Psoas muscle (tissue), 8 donors: ENCODE results near the gene COQ10B. TPM values are rescaled to one million over a fixed set of nuclear protein-coding genes. Genes with fewer than 3 reads are reported as not detected.
A peak's percentile ranks its signal among the peaks of the same experiment; 100 is the strongest.

Source experiments
- ATAC-seq, 4 donors: fragments of 200-7000 bp; cut with Tn5 transposase; one replicate each; pipeline ENCODE4 v1.9.1; 2020; ENCODE audit warnings: moderate library complexity in 3 of 4, mild to moderate bottlenecking in 2 of 4
- DNase-seq, 2 donors: peaks; one replicate each; pipeline ENCODE4 v3.0.0-alpha.2; 2020
- H3K27ac ChIP-seq: fragments of 200-600 bp; one replicate; pipeline ENCODE4 v1.8.0; 2022
- H3K27me3 ChIP-seq, 3 donors: fragments of 200-600 bp in 1 of 3; one replicate each; pipeline versions ENCODE4 v1.6.1 to v1.8.0; 2013 to 2022; ENCODE audit warnings: low read length in 2 of 3, mild to moderate bottlenecking in 2 of 3, moderate library complexity in 1 of 3; ENCODE audit not compliant: insufficient read depth in 3 of 3
- H3K36me3 ChIP-seq, 2 donors: fragments of 200-600 bp in 1 of 2; one replicate each; pipeline versions ENCODE4 v1.6.1 to v1.8.0; 2013 to 2022; ENCODE audit warnings: low read depth in 1 of 2, mild to moderate bottlenecking in 1 of 2, moderate library complexity in 1 of 2; ENCODE audit not compliant: insufficient read depth in 1 of 2
- H3K4me1 ChIP-seq: fragments of 200-600 bp; one replicate; pipeline ENCODE4 v1.8.0; 2022
- H3K4me3 ChIP-seq: fragments of 200-600 bp; one replicate; pipeline ENCODE4 v1.8.0; 2022; ENCODE audit warnings: mild to moderate bottlenecking
- H3K9me3 ChIP-seq: fragments of 200-600 bp; one replicate; pipeline ENCODE4 v1.8.0; 2022
- CTCF ChIP-seq: fragments of 200-600 bp; IDR thresholded peaks from one replicate; pipeline ENCODE4 v1.8.0; 2022; ENCODE audit warnings: antibody characterized with exemption
- WGBS, 3 donors: extraction: QIAGEN DNeasy Blood & Tissue Kit; methylation state at CpG; one replicate each; pipeline versions ENCODE4 v1.1.6 to v1.1.7; 2013; 5-methylcytosine and 5-hydroxymethylcytosine counted together
- intact Hi-C, 2 donors: fragments of 100-400 bp; cut with DNase I; formaldehyde crosslinking; loops; one replicate each; pipeline versions ENCODE4 v1.11.0 to v1.14.2; 2022
- polyA plus RNA-seq, 3 donors: library from polyadenylated mRNA; stranded (reverse); fragments of 200-250 nt; gene quantifications; one replicate each; pipeline ENCODE4 v1.2.3, GENCODE V29; 2013
- total RNA-seq, 4 donors: library from RNA; stranded (reverse); fragmentation: NEBNext Ultra II Directional in 2 of 4; extraction: Animal tissue kit (Norgen Biotek cat#: 25700) in 2 of 4; gene quantifications; one replicate each; pipeline versions ENCODE4 v1.2.1 to v1.2.4, GENCODE V29; 2021 to 2023
- donor health status: healthy with polysubstance abuse.
- donor health status: DM: no; HTN: no; CAD: no; lungs with moderate emphysema.
- donor health status: Bipolar disorder and iron deficiency.
- donor health status: healthy.
- donor health status: DM: yes; HTN: yes; CAD: no.
- donor health status: DM: no; HTN: no; CAD: no.
- donor health status: DM: no; HTN: no; CAD: no.
- donor health status: DM: yes; HTN: yes; CAD: no.

Gene COQ10B
- total and polyA plus RNA-seq, 7 donors = 9.9 to 20.2 (median 16.4) TPM

- H3K4me3 ChIP-seq = no peak overlapping the region
- ATAC-seq (no peak), DNase-seq (no peak)
- intact Hi-C loops = no loop called here
- no peaks in the 10 kb centered on the region for H3K9me3 ChIP-seq
- no peaks in the 10 kb centered on the region for H3K4me1 ChIP-seq
- peaks cover 14 to 100% of the 10 kb centered on the region in 2 donors for H3K36me3 ChIP-seq
- 96 to 100% (median 97%) methylated on average over 1 of the region's 1 CpG for WGBS, 3 donors
- H3K27me3 ChIP-seq = no peaks in the 10 kb centered on the region
- no peak for TF ChIP-seq CTCF
- H3K27ac ChIP-seq = no peak overlapping the region
Measured at GRCh38 chr2:197416268-197416667, 37.1 kb upstream of the COQ10B start.

- DNase-seq (no peak), ATAC-seq (no peak)
- no peak for TF ChIP-seq CTCF
- no peaks in the 10 kb centered on the region for H3K9me3 ChIP-seq
- H3K4me3 ChIP-seq = no peak overlapping the region
- H3K27ac ChIP-seq = no peak overlapping the region
- peaks cover 13 to 94% of the 10 kb centered on the region in 2 donors for H3K36me3 ChIP-seq
- intact Hi-C loops = loop anchor here in 1 of 2 donors (2.0 kb wide), 1 partner anchor 19 kb away; no protein-coding TSS in a partner anchor
- peaks cover 2% of the 10 kb centered on the region for H3K4me1 ChIP-seq
- no peaks in the 10 kb centered on the region for H3K27me3 ChIP-seq
Measured at GRCh38 chr2:197419438-197419837, 33.9 kb upstream of the COQ10B start.

GRCh38 chr2:197423307-197423706 lies 30.0 kb upstream of the COQ10B start:
- Histone ChIP-seq H3K36me3 (peaks cover 8 to 55% of the 10 kb centered on the region in 2 donors), H3K27me3 (no peaks in the 10 kb centered on the region), H3K27ac (no peak overlapping the region), H3K4me1 (peaks cover 39% of the 10 kb centered on the region), H3K4me3 (no peak overlapping the region), H3K9me3 (no peaks in the 10 kb centered on the region)
- intact Hi-C loops = loop anchor here in 1 of 2 donors (10.0 kb wide), 1 partner anchor 351 kb away; no protein-coding TSS in a partner anchor
- no peak for ATAC-seq
- no peak for TF ChIP-seq CTCF
- DNase-seq = no peak
- 87 to 100% (median 95%) methylated on average over 2 of the region's 2 CpGs for WGBS, 3 donors

GRCh38 chr2:197425550-197425949 lies 27.8 kb upstream of the COQ10B start:
- ATAC-seq (peak in 1 of 4 donors; percentile 32), DNase-seq (no peak)
- Histone ChIP-seq H3K27me3 (no peaks in the 10 kb centered on the region), H3K27ac (no peak overlapping the region), H3K9me3 (no peaks in the 10 kb centered on the region), H3K4me3 (no peak overlapping the region), H3K36me3 (peaks cover 4 to 33% of the 10 kb centered on the region in 2 donors), H3K4me1 (peaks cover 58% of the 10 kb centered on the region)
- intact Hi-C loops = loop anchor here (5.0 to 10.0 kb wide), 2 partner anchors 47 to 349 kb away; no protein-coding TSS in a partner anchor
- WGBS, 3 donors = 41 to 57% (median 42%) methylated on average over 7 of the region's 7 CpGs
- TF ChIP-seq CTCF = no peak
